Measurements from ENCODE around the gene BEGAIN. TPM values are rescaled to one million over a fixed set of nuclear protein-coding genes. Genes with fewer than 3 reads are reported as not detected.

Gene BEGAIN
- polyA plus RNA-seq, 4 donors: 1.3 to 13.5 (median 5.1) TPM

DNA sequence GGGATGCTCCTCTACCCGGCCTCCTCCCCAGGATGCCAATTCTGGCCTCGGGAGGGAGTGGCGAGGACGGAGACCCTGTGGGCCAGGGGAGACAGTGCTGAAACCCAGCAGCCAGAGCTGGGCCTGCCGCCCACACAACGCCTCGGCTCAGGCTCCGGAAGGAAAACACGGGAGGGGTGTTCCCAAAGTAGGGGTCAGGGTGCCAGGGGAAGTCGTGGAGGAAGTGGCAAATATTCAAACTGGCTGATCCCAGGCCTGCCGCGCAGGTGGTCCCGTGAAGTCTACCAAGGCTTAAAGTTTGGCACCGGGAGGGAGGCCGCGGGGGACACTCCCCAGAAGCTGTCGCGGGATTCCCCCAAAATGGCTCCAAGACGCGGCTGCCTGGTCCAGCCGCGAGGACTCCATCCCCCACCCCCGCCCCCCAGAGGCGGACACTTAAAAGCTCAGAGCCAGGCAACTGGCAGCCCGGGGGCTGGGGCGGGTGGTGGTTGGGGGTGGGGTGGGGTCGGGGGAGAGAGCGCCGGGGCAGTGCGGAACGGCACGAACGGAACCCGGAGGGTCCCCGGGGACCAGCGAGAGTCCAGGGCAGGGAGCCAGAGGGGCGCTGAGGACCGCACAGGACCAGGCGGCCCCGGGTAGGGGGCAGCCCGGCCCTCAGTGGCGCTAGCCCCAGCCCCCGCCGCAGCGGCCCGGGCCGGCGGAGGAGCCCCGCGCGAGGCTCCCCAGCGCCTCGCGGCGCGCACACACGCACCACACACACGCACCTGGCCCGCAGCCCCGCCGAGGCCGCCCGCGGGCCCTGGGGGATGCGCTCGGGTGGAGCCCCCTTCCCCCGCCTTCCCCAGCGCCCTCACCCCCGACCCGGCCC, 20.0 kb downstream of the BEGAIN start:
- FAIRE-seq (no peak), DNase-seq (no peak)
- Histone ChIP-seq H3K9me3 (ENCODE audit: control insufficient read depth in 2 of 2, insufficient read depth in 1 of 2, low read depth in 1 of 2, low read length in 1 of 2) (no peaks in the 10 kb centered on the region), H3K4me1 (ENCODE audit: control insufficient read depth in 3 of 3, insufficient read depth in 2 of 3, low read depth in 1 of 3, low read length in 2 of 3) (no peaks in the 10 kb centered on the region), H3K4me3 (ENCODE audit: low read depth in 1 of 3, low read length in 3 of 3) (peak overlapping the region in 1 of 3 donors; percentile 30), H3K27ac (ENCODE audit: low read depth in 1 of 3, low read length in 2 of 3) (no peak overlapping the region), H3K27me3 (ENCODE audit: control insufficient read depth in 3 of 3, insufficient read depth in 3 of 3, low read length in 3 of 3) (peaks cover 11 to 64% (median 14%) of the 10 kb centered on the region in 3 donors), H3K36me3 (ENCODE audit: control insufficient read depth in 3 of 3, insufficient read depth in 2 of 3, low read depth in 1 of 3, low read length in 3 of 3) (no peaks in the 10 kb centered on the region)
- WGBS, 3 donors: 4 to 9% (median 7%) methylated on average over 35 to 70 of the region's 70 CpGs

DNA sequence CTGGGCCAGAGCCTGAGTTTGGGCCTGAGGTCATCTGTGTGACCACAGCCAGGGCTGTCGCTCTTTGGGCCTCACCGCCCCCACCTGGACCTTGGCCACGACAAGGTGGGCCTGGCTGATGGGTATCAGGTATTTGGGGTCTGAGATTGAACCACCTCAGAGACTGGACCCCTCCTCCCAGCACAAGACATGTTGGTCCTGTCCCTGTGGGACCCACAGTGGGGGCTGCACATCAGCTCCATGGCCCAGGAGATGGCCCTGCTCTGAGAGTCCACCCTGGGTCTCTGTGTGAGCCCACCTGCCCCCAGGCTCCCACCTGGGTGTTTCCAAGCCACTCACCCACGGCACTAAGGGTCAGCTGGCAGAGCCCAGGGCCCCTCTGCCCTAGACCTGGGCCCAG, 20.6 kb downstream of the BEGAIN start:
- DNase-seq (no peak), FAIRE-seq (no peak)
- Histone ChIP-seq H3K27me3 (ENCODE audit: control insufficient read depth in 3 of 3, insufficient read depth in 3 of 3, low read length in 3 of 3) (peaks cover 11 to 59% (median 14%) of the 10 kb centered on the region in 3 donors), H3K9me3 (ENCODE audit: control insufficient read depth in 2 of 2, insufficient read depth in 1 of 2, low read depth in 1 of 2, low read length in 1 of 2) (no peaks in the 10 kb centered on the region), H3K27ac (ENCODE audit: low read depth in 1 of 3, low read length in 2 of 3) (no peak overlapping the region), H3K36me3 (ENCODE audit: control insufficient read depth in 3 of 3, insufficient read depth in 2 of 3, low read depth in 1 of 3, low read length in 3 of 3) (no peaks in the 10 kb centered on the region), H3K4me1 (ENCODE audit: control insufficient read depth in 3 of 3, insufficient read depth in 2 of 3, low read depth in 1 of 3, low read length in 2 of 3) (no peaks in the 10 kb centered on the region), H3K4me3 (ENCODE audit: low read depth in 1 of 3, low read length in 3 of 3) (no peak overlapping the region)
- 60 to 76% (median 73%) methylated on average over 4 of the region's 4 CpGs for WGBS, 3 donors

DNA sequence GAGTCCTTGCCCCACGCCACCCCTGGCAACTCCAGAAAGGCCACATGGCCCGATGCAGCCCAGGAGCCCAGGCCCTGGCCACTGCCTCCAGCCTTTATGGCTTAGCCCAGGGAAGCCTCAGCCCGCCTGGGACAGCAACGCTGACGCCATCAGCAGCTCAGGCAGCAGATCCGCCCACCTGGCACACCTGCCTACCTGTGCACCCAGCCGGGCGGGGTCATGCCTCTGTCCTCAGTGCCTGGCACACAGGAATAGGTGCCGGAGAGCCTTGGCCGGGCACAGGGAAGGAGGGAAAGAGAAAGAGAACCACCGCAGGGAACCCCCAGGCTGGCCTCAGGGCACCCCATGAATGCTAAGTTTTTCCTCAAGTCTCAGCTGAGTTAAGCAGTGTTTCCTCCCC, 21.1 kb downstream of the BEGAIN start:
- H3K27me3 ChIP-seq (ENCODE audit: control insufficient read depth in 3 of 3, insufficient read depth in 3 of 3, low read length in 3 of 3): peaks cover 11 to 54% (median 14%) of the 10 kb centered on the region in 3 donors
- no peaks in the 10 kb centered on the region for H3K9me3 ChIP-seq (ENCODE audit: control insufficient read depth in 2 of 2, insufficient read depth in 1 of 2, low read depth in 1 of 2, low read length in 1 of 2)
- H3K4me3 ChIP-seq (ENCODE audit: low read depth in 1 of 3, low read length in 3 of 3): no peak overlapping the region
- no peak overlapping the region for H3K27ac ChIP-seq (ENCODE audit: low read depth in 1 of 3, low read length in 2 of 3)
- peak in 1 of 2 donors; percentile 49 for DNase-seq
- FAIRE-seq: no peak
- no peaks in the 10 kb centered on the region for H3K4me1 ChIP-seq (ENCODE audit: control insufficient read depth in 3 of 3, insufficient read depth in 2 of 3, low read depth in 1 of 3, low read length in 2 of 3)
- H3K36me3 ChIP-seq (ENCODE audit: control insufficient read depth in 3 of 3, insufficient read depth in 2 of 3, low read depth in 1 of 3, low read length in 3 of 3): no peaks in the 10 kb centered on the region
- 15 to 70% (median 27%) methylated on average over 11 of the region's 11 CpGs for WGBS, 3 donors

DNA sequence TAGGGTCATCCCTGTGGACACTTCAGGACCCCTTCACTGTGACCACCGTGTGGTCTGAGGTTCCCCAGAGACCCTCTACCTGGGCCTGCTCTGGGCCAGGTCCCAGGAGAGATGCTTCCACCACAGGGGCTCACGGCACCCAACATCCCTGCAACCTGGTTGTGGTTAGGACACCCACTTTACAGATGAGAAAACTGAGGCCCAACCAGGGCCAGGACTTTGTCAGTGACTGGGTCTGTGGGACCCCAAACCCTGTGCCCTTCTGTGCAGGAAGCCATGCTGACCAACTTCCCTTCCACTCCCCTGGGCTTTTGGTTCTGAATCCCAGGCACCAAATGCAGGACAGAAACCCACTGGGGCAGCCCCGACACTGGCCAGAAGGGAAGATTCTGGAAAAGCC, 21.6 kb downstream of the BEGAIN start:
- no peaks in the 10 kb centered on the region for H3K9me3 ChIP-seq (ENCODE audit: control insufficient read depth in 2 of 2, insufficient read depth in 1 of 2, low read depth in 1 of 2, low read length in 1 of 2)
- H3K27ac ChIP-seq (ENCODE audit: low read depth in 1 of 3, low read length in 2 of 3): no peak overlapping the region
- no peaks in the 10 kb centered on the region for H3K36me3 ChIP-seq (ENCODE audit: control insufficient read depth in 3 of 3, insufficient read depth in 2 of 3, low read depth in 1 of 3, low read length in 3 of 3)
- DNase-seq (no peak), FAIRE-seq (no peak)
- no peaks in the 10 kb centered on the region for H3K4me1 ChIP-seq (ENCODE audit: control insufficient read depth in 3 of 3, insufficient read depth in 2 of 3, low read depth in 1 of 3, low read length in 2 of 3)
- H3K4me3 ChIP-seq (ENCODE audit: low read depth in 1 of 3, low read length in 3 of 3): no peak overlapping the region
- peaks cover 11 to 49% (median 11%) of the 10 kb centered on the region in 3 donors for H3K27me3 ChIP-seq (ENCODE audit: control insufficient read depth in 3 of 3, insufficient read depth in 3 of 3, low read length in 3 of 3)
- WGBS, 3 donors: 60 to 84% (median 76%) methylated on average over 3 of the region's 3 CpGs

DNA sequence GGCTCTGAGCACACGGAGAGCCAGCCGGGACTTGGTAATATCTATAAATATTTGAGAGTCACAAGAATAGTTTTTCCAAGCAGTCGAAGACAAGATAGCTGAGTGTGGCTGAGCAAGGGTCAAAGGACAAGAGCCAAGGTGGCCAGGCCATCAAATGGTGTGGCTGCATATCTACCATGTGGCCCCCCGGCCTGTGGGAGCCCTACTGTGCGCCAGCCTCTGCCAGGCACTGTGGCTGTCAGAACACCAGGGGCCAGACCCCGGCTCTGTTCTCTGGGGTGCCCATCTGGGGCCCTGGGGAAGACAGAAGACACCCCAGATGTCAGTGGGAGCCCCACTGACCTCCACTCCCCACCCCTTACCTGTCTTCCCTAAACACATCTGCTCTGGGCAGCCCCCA, 22.7 kb downstream of the BEGAIN start:
- Histone ChIP-seq H3K4me3 (ENCODE audit: low read depth in 1 of 3, low read length in 3 of 3) (no peak overlapping the region), H3K27ac (ENCODE audit: low read depth in 1 of 3, low read length in 2 of 3) (no peak overlapping the region), H3K27me3 (ENCODE audit: control insufficient read depth in 3 of 3, insufficient read depth in 3 of 3, low read length in 3 of 3) (peaks cover 4 to 38% (median 11%) of the 10 kb centered on the region in 3 donors), H3K9me3 (ENCODE audit: control insufficient read depth in 2 of 2, insufficient read depth in 1 of 2, low read depth in 1 of 2, low read length in 1 of 2) (no peaks in the 10 kb centered on the region), H3K4me1 (ENCODE audit: control insufficient read depth in 3 of 3, insufficient read depth in 2 of 3, low read depth in 1 of 3, low read length in 2 of 3) (no peaks in the 10 kb centered on the region), H3K36me3 (ENCODE audit: control insufficient read depth in 3 of 3, insufficient read depth in 2 of 3, low read depth in 1 of 3, low read length in 3 of 3) (no peaks in the 10 kb centered on the region)
- DNase-seq (no peak), FAIRE-seq (no peak)
- WGBS, 3 donors: 48 to 51% (median 50%) methylated on average over 6 of the region's 6 CpGs

DNA sequence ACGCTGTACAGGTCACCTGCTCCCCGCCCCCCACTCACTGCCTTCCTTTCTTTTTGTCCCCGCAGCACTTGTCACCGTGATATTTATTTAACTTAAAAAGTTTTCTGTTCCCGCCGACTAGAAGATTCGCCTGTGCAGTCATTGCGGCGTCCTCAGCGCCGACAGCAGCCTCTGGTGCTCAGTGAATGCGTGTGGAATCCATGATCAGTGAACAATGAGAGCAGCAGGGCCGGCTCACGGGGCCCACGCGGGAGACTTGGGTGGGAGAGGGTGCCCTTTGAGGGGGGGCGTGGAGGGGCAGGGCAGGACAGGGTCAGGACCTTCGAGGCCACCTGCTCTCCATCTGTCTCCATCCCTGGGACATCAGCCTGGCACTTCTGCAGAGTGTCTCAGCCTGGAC, 24.5 kb downstream of the BEGAIN start:
- no peak for FAIRE-seq
- H3K36me3 ChIP-seq (ENCODE audit: control insufficient read depth in 3 of 3, insufficient read depth in 2 of 3, low read depth in 1 of 3, low read length in 3 of 3): no peaks in the 10 kb centered on the region
- no peaks in the 10 kb centered on the region for H3K4me1 ChIP-seq (ENCODE audit: control insufficient read depth in 3 of 3, insufficient read depth in 2 of 3, low read depth in 1 of 3, low read length in 2 of 3)
- H3K9me3 ChIP-seq (ENCODE audit: control insufficient read depth in 2 of 2, insufficient read depth in 1 of 2, low read depth in 1 of 2, low read length in 1 of 2): no peaks in the 10 kb centered on the region
- peaks cover 0 to 34% (median 7%) of the 10 kb centered on the region in 3 donors for H3K27me3 ChIP-seq (ENCODE audit: control insufficient read depth in 3 of 3, insufficient read depth in 3 of 3, low read length in 3 of 3)
- DNase-seq: no peak
- WGBS, 3 donors: 73 to 80% (median 79%) methylated on average over 18 of the region's 18 CpGs
- H3K27ac ChIP-seq (ENCODE audit: low read depth in 1 of 3, low read length in 2 of 3): no peak overlapping the region
- no peak overlapping the region for H3K4me3 ChIP-seq (ENCODE audit: low read depth in 1 of 3, low read length in 3 of 3)

DNA sequence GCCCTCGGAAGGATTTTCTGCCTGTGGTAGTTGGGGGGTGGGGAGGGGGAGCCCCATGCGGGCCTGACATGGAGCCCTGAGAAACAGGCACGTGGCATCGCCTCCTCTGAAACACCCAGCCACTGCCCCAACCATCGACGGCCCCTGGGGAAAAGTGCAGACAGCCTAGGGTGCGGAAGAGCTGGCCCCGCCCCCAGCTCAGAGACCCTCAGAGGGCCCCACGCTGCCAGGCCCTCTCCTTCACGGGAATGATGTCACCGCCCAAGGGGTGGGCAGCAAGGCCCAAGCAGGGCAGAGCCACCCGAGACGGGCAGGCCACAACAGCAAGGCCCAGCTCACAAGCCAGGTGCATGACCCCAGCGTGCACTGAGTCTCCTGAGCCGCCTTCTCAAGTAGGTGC, 26.2 kb downstream of the BEGAIN start:
- H3K9me3 ChIP-seq (ENCODE audit: control insufficient read depth in 2 of 2, insufficient read depth in 1 of 2, low read depth in 1 of 2, low read length in 1 of 2): no peaks in the 10 kb centered on the region
- DNase-seq (no peak), FAIRE-seq (no peak)
- WGBS, 3 donors: 79 to 84% (median 83%) methylated on average over 15 of the region's 15 CpGs
- H3K4me3 ChIP-seq (ENCODE audit: low read depth in 1 of 3, low read length in 3 of 3): no peak overlapping the region
- H3K27me3 ChIP-seq (ENCODE audit: control insufficient read depth in 3 of 3, insufficient read depth in 3 of 3, low read length in 3 of 3): peaks cover 0 to 25% (median 0%) of the 10 kb centered on the region in 3 donors
- H3K27ac ChIP-seq (ENCODE audit: low read depth in 1 of 3, low read length in 2 of 3): no peak overlapping the region
- H3K4me1 ChIP-seq (ENCODE audit: control insufficient read depth in 3 of 3, insufficient read depth in 2 of 3, low read depth in 1 of 3, low read length in 2 of 3): no peaks in the 10 kb centered on the region
- H3K36me3 ChIP-seq (ENCODE audit: control insufficient read depth in 3 of 3, insufficient read depth in 2 of 3, low read depth in 1 of 3, low read length in 3 of 3): no peaks in the 10 kb centered on the region

DNA sequence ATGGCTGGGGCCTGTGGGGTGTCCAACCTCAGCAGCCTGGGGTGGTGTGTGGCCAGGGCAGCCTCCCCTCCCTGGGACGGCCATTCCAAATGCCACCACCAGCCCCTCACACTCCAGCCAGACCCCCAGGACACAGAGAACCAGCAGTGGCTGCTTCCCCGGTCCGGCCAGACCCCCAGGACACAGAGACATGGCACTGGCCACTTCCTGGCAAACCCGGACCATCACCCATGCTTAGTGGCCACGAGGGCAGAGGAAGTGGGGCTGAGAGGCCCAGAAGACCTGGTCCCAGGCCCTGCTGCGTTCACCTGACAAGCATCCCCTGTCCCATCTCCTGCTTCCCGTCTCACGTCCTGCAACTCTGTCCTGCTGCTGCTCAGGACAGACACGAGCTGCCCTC, 26.7 kb downstream of the BEGAIN start:
- DNase-seq: no peak
- WGBS, 3 donors: 77 to 90% (median 88%) methylated on average over 8 to 9 of the region's 9 CpGs
- H3K27ac ChIP-seq (ENCODE audit: low read depth in 1 of 3, low read length in 2 of 3): no peak overlapping the region
- H3K9me3 ChIP-seq (ENCODE audit: control insufficient read depth in 2 of 2, insufficient read depth in 1 of 2, low read depth in 1 of 2, low read length in 1 of 2): no peaks in the 10 kb centered on the region
- H3K4me3 ChIP-seq (ENCODE audit: low read depth in 1 of 3, low read length in 3 of 3): no peak overlapping the region
- H3K4me1 ChIP-seq (ENCODE audit: control insufficient read depth in 3 of 3, insufficient read depth in 2 of 3, low read depth in 1 of 3, low read length in 2 of 3): no peaks in the 10 kb centered on the region
- H3K27me3 ChIP-seq (ENCODE audit: control insufficient read depth in 3 of 3, insufficient read depth in 3 of 3, low read length in 3 of 3): peaks cover 0 to 22% (median 0%) of the 10 kb centered on the region in 3 donors
- FAIRE-seq: no peak
- no peaks in the 10 kb centered on the region for H3K36me3 ChIP-seq (ENCODE audit: control insufficient read depth in 3 of 3, insufficient read depth in 2 of 3, low read depth in 1 of 3, low read length in 3 of 3)

Measured in small intestine (tissue), 7 donors.